Osteocyte (in vitro differentiated cells): ENCODE results near the gene TNFRSF1B. TPM values are rescaled to one million over a fixed set of nuclear protein-coding genes. Genes with fewer than 3 reads are reported as not detected.

Experiments used
- DNase-seq: peaks from one replicate; pipeline ENCODE4 v3.0.0; 2021; ENCODE audit warnings: mixed read lengths; ENCODE audit not compliant: unreplicated experiment; ENCODE audit errors: extremely low spot score
- H3K27ac Mint-ChIP-seq: one replicate; pipeline ENCODE4 v1.8.0; 2021; ENCODE audit warnings: mild to moderate bottlenecking, mixed read lengths; ENCODE audit not compliant: unreplicated experiment
- H3K27me3 Mint-ChIP-seq: one replicate; pipeline ENCODE4 v1.8.0; 2021; ENCODE audit warnings: mixed read lengths; ENCODE audit not compliant: unreplicated experiment
- H3K36me3 Mint-ChIP-seq: one replicate; pipeline ENCODE4 v1.8.0; 2021; ENCODE audit warnings: mixed read lengths; ENCODE audit not compliant: unreplicated experiment
- H3K4me1 Mint-ChIP-seq: one replicate; pipeline ENCODE4 v1.8.0; 2021; ENCODE audit warnings: mixed read lengths; ENCODE audit not compliant: unreplicated experiment
- H3K4me3 Mint-ChIP-seq: one replicate; pipeline ENCODE4 v1.8.0; 2021; ENCODE audit warnings: mild to moderate bottlenecking, moderate library complexity, mixed read lengths; ENCODE audit not compliant: unreplicated experiment
- H3K9me3 Mint-ChIP-seq: one replicate; pipeline ENCODE4 v1.8.0; 2021; ENCODE audit warnings: mixed read lengths; ENCODE audit not compliant: unreplicated experiment
- total RNA-seq: library from RNA; stranded (reverse); gene quantifications from 2 replicates; pipeline ENCODE4 v1.2.1, GENCODE V29; 2021
- TF ChIP-seq, protein P1 (sequence below): fragments of 200-600 bp; sonication (generic); IDR thresholded peaks from 2 replicates; pipeline ENCODE4 v1.5.0; 2021; ENCODE audit warnings: antibody characterized with exemption, mild to moderate bottlenecking, moderate library complexity

TNFRSF1B gene
- total RNA-seq, 1 donor from 2014 or later = 7.4 TPM

- TF ChIP-seq, protein P1, sequence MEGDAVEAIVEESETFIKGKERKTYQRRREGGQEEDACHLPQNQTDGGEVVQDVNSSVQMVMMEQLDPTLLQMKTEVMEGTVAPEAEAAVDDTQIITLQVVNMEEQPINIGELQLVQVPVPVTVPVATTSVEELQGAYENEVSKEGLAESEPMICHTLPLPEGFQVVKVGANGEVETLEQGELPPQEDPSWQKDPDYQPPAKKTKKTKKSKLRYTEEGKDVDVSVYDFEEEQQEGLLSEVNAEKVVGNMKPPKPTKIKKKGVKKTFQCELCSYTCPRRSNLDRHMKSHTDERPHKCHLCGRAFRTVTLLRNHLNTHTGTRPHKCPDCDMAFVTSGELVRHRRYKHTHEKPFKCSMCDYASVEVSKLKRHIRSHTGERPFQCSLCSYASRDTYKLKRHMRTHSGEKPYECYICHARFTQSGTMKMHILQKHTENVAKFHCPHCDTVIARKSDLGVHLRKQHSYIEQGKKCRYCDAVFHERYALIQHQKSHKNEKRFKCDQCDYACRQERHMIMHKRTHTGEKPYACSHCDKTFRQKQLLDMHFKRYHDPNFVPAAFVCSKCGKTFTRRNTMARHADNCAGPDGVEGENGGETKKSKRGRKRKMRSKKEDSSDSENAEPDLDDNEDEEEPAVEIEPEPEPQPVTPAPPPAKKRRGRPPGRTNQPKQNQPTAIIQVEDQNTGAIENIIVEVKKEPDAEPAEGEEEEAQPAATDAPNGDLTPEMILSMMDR = peak; percentile 98
- Mint-ChIP-seq H3K27me3 (peaks cover 7% of the 10 kb centered on the region), H3K4me1 (peaks cover 13% of the 10 kb centered on the region), H3K27ac (peak within 1 kb of the TSS; percentile 27), H3K36me3 (peaks cover 4% of the 10 kb centered on the region), H3K9me3 (no peaks in the 10 kb centered on the region), H3K4me3 (peak within 1 kb of the TSS; percentile 79)
- peak; percentile 94 for DNase-seq
These were observed 63.2 kb downstream of the TNFRSF1B start, which contains the start of gene VPS13D for GRCh38 chr1:12229835-12230548. Gene VPS13D, plus strand, starts transcription at chr1:12230030. Its CDS starts 4,237 bp downstream, at chr1:12234267.

GRCh38 chr1:12230549-12231275 lies 63.9 kb downstream of the TNFRSF1B start:
- Mint-ChIP-seq H3K9me3 (no peaks in the 10 kb centered on the region), H3K36me3 (peaks cover 5% of the 10 kb centered on the region), H3K4me3 (peak overlapping the region; percentile 79), H3K27me3 (peaks cover 7% of the 10 kb centered on the region), H3K27ac (peak overlapping the region; percentile 27), H3K4me1 (peaks cover 13% of the 10 kb centered on the region)
- peak; percentile 87 for DNase-seq
- TF ChIP-seq, protein P1 = no peak

DNA sequence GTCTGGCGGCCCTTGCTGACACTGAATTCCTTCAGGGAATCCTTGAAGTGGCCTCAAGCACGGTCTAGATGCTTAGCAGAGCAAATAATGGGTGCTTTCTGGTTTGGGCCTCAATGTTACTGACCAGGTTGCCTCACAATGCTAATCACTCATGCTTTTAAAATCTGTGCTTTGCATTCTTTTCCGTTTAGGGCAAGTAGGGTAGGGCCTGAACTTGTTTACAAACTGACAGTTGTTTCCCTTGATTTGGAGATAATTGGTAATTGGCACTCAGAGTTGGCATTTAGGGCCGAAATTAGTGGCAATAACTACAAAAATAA lies 64.4 kb downstream of the TNFRSF1B start:
- H3K9me3 Mint-ChIP-seq = no peaks in the 10 kb centered on the region
- H3K4me1 Mint-ChIP-seq = peaks cover 13% of the 10 kb centered on the region
- no peak for DNase-seq
- H3K36me3 Mint-ChIP-seq = peaks cover 5% of the 10 kb centered on the region
- peak overlapping the region; percentile 79 for H3K4me3 Mint-ChIP-seq
- TF ChIP-seq, protein P1 = no peak
- H3K27me3 Mint-ChIP-seq = peaks cover 7% of the 10 kb centered on the region
- H3K27ac Mint-ChIP-seq = peak overlapping the region; percentile 50

DNA sequence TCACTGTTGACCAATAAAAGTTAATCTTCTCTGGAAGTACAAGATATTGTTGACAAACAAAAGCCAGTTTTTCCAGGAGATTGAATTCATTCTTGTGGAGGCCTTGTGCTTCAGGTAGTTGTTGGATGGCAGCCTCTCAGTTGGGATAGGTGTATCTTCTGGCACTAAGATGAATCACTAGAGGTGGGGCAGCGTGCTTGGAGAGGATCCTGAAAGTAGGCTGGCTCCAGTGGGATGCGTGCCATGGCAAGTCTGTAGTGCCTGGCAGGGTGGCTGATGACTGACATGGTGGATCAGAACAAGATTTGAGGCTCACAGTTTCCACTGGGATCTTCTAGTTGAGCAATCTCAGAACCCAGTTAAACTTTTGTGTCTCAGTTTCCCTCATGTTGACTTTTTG lies 65.4 kb downstream of the TNFRSF1B start:
- peaks cover 5% of the 10 kb centered on the region for H3K27me3 Mint-ChIP-seq
- no peak for DNase-seq
- no peaks in the 10 kb centered on the region for H3K9me3 Mint-ChIP-seq
- H3K4me3 Mint-ChIP-seq = peak overlapping the region; percentile 29
- H3K27ac Mint-ChIP-seq = no peak overlapping the region
- TF ChIP-seq, protein P1 = no peak
- H3K4me1 Mint-ChIP-seq = peaks cover 13% of the 10 kb centered on the region
- H3K36me3 Mint-ChIP-seq = peaks cover 7% of the 10 kb centered on the region

DNA sequence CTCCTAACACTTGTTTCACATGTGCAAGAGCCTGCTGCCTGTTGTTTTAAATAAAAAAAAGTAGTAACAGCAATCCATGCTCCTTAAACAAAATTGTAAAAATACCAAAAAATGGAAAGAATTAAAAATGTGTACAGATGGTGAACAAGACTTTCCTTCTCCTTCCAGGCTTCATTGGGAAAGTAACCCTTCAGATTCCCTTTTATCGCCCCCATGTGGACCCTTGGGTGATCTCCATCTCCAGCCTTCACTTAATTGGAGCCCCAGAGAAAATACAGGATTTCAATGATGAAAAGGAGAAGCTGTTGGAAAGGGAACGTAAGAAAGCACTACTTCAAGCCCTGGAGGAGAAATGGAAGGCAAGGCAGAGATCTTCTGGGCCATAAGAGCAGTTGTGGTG lies 77.3 kb downstream of the TNFRSF1B start:
- TF ChIP-seq, protein P1 = peak; percentile 39
- no peaks in the 10 kb centered on the region for H3K9me3 Mint-ChIP-seq
- no peaks in the 10 kb centered on the region for H3K27me3 Mint-ChIP-seq
- no peak overlapping the region for H3K27ac Mint-ChIP-seq
- H3K36me3 Mint-ChIP-seq = peaks cover 33% of the 10 kb centered on the region
- H3K4me3 Mint-ChIP-seq = no peak overlapping the region
- H3K4me1 Mint-ChIP-seq = peaks cover 11% of the 10 kb centered on the region
- DNase-seq = no peak
